RCC 7860 (cell line): ENCODE results near the gene WHAMM.
"Not testable (repeated sequence)": the region's sequence is repeated elsewhere in the genome, so short reads cannot be mapped to it uniquely, and the experiment has no call there.

Experiments used
- DNase-seq: peaks from one replicate; pipeline ENCODE4 v3.0.0-alpha.2; 2015; ENCODE audit warnings: low spot score
- FAIRE-seq: peaks from 2 replicates; lab custom pipeline; 2012; peaks lifted over from hg19 to GRCh38; lab: Jason Lieb, UNC

WHAMM gene

DNA sequence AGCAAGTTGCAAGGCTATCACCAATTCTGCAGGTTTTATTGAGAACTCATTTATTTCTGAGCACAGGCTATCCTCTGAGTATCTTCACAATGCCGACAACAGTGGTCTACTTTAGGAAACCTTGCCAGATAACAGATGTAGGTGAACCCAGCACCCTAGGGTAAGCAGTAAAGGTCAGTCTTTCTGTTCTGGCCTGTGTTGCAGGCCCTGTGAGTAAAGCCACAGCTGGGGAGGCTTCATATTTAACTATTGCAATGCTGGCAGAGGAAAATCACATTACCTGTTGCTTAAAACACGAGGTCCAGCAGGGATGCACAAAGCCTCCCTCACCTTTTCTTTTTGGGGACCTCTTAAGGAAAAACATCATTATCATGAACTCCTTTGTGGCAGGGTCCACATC is 55.5 kb downstream of the WHAMM start:
- DNase-seq (no peak), FAIRE-seq (no peak)

DNA sequence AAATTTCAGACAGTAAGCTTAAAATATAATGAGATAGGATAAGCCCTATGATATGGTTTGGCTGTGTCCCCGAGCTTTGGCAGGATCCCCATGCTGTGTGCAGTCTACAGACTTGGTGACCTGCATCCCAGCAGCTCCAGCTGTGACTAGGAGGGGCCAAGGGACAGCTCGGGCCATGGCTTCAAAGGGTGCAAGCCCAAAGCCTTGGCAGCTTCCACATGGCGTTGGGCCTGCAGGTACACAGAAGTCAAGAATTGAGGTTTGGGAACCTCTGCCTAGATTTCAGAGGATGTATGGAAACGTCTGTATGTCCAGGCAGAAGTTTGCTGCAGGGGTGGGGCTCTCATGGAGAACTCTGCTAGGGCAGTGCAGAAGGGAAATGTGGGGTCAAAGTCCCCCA is 56.2 kb downstream of the WHAMM start:
- not testable (repeated sequence) for FAIRE-seq, DNase-seq

DNA sequence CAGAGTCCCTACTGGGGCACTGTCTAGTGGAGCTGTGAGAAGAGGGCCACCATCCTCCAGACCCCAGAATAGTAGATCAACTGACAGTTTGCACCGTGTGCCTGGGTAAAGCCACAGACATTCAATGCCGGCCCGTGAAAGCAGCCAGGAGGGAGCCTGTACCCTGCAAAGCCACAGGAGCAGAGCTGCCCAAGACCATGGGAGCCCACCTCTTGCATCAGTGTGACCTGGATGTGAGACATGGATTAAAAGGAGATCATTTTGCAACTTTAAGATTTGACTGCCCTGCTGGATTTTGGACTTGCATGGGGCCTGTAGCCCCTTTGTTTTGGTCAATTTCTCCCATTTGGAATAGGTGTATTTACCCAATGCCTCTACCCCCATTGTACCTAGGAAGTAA is 56.6 kb downstream of the WHAMM start:
- not testable (repeated sequence) for DNase-seq, FAIRE-seq

DNA sequence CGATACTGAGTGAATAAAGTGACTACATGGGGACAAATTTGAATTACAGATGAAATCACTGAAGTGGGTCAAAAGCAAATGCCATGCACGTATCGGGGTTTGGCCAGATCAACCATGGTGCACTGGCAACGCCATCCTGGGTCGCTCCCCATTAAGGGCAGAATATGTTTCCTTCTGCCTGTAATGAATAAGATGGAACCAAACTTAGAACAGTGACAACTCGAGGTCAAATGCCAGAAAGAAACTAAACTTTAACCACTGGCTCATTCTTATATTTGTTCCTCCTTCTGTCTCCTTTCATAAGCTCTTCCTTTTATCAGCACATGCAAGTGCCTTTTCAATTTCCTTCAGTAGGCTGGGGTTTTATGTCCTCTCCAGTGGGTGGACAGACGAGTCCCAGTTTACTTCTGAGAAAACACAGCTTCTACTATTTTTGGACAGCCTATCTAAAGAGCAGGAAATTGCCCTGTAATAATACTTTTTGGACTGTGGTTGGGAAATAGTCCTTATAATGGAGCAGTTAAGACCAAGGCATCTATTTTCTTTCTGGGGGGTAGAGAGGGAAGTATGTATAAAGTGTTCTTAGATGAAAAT is 61.4 kb downstream of the WHAMM start:
- no peak for FAIRE-seq
- no peak for DNase-seq

DNA sequence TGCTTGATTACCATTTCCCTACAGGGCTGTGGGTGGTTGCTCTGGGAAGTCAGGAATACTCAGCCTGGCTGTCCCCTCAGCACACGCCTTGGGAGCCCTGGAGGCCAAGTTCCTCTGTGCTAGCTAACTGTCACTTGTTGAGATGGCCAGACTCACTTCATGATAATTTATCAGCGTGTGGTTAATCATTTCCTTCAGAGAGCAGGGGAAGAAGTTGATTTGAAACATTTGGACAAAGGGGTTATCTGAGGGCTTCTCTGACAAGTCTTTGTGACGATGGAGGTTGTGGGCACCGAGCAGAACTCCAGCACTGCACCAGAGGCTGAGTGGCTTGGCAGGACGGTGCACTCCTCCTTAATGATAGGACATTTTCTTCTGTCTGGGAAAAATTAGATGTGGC is 61.9 kb downstream of the WHAMM start:
- no peak for DNase-seq
- FAIRE-seq: no peak

DNA sequence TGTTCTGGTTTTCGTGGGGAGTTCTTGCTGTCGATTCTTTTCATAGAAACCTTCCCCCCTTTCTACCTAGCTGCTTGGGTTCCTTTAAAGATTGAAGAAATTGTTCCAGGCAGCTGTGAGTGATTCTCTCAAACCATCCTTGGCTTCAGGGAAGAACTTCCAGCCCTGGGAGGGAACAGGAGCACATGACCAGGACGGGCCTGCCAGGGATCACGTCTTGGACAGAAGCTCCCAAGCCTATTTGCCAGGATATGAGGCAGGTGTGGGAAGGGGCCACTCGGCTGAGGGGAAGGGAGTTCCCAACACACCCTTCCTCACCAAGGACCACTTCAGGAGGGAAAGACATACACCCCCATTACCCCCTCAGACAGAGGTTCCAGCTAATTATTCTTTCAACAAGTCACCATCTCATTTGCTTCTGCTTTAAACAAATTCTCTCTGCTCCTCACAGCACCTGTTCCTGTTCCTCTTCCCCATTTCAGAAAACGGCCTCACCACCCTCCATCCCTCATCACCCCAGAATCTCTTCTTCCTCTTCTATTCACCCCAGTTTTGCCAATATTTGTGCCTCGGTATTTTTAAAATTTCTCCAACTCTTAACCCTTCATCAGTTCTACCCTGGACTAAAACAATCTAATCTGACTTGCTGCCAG is 62.5 kb downstream of the WHAMM start:
- DNase-seq (no peak), FAIRE-seq (no peak)

DNA sequence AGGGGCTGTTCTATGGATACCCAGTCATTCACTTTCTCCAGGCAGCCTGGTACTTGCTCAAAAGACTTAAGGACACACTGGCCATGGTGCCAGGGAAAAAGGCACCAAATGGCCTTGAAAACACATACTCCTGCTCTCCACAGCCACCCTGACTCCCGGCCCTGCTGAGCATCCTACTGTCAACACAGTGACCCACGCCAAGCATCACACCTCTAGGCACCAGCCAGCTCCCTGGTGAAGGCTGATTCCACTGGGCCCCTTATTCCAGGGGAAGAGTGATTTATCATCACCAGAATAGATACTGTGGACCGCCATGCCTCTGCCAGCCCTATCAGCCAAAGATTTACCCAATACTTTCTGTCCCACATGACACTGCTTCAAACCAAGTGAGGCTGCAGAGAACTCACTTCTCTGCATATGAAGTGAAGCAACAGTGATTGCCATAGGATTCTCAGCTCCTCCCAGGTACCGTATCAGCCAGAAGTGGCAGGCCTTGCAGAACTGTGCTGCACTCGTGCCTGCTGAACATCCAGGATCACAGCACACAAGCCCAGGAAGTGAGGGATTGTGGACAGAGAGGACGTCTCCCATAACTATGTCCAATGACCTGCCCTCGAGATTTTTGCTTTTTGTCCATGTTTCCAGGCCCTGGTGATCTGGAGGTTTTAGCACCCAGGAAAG is 63.7 kb downstream of the WHAMM start:
- no peak for FAIRE-seq
- no peak for DNase-seq

DNA sequence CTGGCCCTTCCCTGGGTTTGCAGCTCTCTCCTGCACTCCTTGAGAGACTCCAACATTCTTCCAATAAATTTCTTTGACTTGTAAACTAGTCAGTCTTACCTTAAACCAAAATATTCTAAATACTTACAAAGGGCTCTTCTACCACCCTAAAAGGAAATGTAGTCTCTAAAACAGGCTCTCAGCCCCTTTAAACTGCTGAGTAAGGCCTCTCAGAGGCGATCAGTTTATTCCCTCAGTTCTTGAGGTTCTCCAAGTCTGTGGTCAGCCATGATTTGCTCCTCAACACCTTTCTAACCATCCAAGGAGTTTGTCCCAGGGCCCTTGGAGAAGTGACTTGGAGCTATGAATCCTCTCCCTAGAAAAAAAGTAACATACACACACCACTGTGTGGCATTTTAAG is 64.8 kb downstream of the WHAMM start:
- FAIRE-seq (no peak), DNase-seq (no peak)

DNA sequence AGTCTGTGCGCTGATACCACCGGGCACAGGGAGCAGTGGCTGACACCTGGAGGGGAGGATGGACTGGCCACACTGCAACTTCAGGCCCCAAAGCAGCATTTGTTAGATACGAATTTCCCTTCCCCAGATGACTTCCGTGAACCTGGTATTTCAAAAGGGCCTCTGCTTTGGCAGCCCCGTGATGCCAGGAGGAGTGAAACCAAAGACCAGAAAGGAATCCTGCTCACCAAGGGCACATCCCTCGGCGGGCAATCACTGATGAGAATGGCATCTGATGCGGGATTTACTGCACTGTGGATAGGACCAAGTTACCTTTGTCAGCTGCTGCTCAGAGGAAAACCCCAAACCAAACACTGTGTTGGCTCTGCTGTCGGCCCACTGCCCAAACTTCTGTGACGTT is 65.5 kb downstream of the WHAMM start:
- no peak for DNase-seq
- FAIRE-seq: no peak

DNA sequence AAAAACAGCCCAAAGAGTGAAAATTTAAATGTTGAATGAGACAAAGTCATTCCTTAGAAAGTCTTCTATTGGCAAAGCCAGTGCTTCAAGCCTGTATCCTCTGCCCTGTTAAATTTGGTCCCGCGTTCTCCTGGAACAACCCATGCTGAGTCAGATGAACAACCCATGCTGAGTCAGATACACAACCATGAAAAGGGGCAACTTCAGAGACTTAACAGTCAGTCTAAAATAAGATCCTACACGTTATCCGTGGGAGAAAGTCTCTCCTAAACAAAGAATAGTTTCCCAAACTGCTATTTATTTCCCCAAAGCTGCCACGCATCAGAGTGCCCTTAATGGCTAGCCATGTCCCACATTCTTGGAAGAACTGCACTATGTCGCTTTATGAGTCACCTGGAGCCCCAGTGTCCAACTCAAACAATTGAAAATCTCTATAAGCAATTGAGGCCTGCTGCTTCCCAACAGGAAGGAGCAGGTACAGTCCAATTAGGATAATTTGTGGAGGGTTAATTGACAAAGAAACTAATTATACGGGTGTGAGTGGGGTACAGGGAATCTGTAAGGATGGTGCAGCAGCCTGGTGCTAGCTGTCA is 66.1 kb downstream of the WHAMM start:
- FAIRE-seq: peak; percentile 72

DNA sequence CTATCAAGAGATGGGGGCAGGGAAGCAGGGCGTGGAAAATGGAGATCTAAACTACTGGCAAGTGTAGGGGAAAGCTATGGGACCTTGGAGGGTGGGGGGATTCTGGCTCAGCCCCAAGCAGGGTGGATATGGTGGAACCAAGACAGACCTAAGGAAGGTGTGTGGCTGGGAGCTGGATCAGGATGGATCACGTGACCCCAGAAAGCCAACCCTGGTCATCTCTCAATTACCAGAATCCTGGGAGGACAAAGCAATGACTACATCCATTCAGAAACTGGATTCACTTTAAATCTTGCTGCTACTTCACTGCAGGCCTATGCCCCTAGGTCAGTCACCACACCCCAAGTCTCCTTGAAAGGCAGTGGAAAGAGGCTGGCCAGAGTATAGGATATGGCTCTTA is 68.4 kb downstream of the WHAMM start:
- FAIRE-seq: no peak
- DNase-seq: no peak

More for the DNA sequence above, 66.1 kb downstream of the WHAMM start:
- DNase-seq: peak; percentile 62

DNA sequence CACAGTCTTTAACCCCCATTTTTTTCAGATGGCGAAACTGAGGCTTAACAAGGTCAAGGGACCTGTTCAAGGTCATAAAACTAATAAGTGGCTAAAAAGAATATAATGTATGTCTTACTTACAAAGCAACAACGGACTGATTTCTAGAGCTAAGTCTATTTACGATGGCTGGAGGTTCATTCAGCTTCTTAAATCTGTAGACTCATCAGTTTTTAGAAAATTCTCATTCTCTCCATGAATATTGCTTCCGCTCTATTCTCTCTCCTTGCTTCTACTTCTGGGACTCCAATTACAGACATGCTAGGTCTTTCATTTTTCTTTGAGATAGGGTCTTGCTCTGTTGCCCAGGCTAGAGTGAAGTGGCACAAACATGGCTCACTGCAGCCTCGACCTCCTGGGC is 68.9 kb downstream of the WHAMM start:
- DNase-seq: no peak
- no peak for FAIRE-seq

DNA sequence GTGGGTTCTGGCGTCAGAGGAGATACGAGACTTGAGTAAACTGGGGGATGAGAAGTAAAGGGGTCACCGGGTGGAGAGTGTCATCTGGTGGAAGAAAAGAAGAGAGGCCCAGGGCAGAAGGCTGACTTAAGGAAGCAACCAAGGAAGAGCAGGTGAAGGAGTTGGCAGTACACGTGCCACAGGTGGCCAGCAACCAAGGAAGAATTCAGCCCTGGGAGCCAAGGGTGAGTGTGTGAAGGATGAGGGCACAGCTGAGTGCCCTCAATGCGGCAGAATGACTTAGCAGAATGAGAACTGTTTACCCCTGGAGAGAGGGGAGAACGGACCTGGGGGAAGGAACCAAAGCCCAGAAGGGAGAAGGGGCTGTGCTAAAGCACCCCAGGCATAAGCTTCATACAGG is 71.3 kb downstream of the WHAMM start:
- DNase-seq: no peak
- no peak for FAIRE-seq

DNA sequence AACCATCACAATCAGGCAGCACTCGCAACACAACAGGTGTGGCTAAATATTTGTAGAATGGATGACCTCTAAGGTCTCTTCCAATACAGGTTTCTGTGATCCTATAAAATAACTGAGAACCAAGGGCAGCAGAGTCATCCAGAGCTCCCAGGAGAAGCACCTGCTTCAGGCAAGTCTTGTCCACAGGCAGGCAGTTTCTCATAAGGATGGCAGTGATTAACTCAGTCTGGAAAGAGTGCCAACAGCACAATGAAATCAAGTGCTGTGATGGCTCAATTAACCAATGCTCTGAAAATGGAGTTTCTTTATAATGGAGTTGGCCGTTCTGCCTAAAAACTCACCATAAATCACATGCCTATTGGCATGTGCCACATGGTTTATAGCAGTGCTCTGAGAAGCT is 72.3 kb downstream of the WHAMM start:
- no peak for DNase-seq
- no peak for FAIRE-seq

DNA sequence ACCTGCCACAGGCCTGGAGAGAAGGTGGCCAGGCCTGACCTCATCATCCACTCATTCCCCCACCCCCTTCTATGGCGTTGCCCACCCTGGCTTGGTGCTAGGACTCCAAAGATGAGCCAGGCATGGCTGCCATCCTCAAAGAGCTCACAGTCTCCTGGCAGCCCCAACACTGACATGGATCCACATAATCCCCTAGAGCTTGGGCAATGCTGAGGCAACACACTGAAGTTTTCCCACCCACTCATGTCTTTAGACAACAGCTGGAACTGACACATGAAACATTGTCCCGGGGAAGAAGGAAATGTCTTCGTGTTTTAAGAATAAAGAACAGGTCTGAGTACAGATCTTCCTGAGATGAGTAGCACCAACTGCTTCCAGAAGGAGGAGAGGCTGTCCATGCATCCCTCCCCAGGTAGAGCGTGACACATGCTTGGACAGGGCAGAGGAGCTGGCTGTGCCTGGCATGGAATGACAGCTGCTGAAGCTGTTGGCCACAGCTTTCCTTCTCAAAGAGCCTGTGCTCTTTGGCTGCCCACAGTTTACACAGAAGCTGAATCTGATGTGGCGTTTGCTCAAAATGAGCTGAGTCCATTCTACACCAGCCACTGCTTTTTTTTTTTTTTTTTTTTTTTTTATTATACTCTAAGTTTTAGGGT is 73.0 kb downstream of the WHAMM start:
- DNase-seq: no peak
- no peak for FAIRE-seq
